Choroid plexus epithelial cell (primary cell): ENCODE data around the gene EIF3F.

ENCODE experiments used
- DNase-seq: peaks from one replicate; pipeline ENCODE4 v3.0.0-alpha.2; 2010; ENCODE audit warnings: low read depth
- H3K4me3 ChIP-seq: 2 replicates; pipeline ENCODE4 v1.5.1; 2011; ENCODE audit warnings: low read depth, mild to moderate bottlenecking, control low read depth, low read length, moderate library complexity
- CTCF ChIP-seq: conservative IDR thresholded peaks from 2 replicates; pipeline ENCODE4 v1.5.1; 2011; ENCODE audit warnings: low read depth, mild to moderate bottlenecking, control low read depth, inconsistent platforms, low read length, moderate library complexity

EIF3F gene

DNA sequence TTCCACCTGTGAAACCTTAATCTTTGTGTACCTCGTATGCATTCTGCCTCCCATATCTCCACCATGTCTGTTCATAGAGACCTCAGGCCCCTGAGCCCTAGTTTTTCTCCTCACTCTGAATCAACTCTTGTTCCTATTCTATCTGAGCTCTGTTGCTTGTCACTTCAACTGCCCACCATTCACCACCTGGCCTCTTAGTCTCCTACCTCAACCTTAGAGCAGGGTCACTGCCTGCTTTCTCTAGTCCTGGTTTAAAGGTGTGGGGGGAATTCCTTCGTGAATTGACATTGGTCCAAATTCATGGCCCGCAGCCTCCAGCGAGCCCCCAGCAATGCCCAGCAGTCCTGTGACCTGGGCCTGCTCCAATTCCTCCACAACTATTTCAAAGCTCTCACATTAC, 54.4 kb downstream of the EIF3F start:
- TF ChIP-seq CTCF, result no peak
- H3K4me3 ChIP-seq, result no peak overlapping the region
- DNase-seq, result no peak

- no peak for DNase-seq
- no peak overlapping the region for H3K4me3 ChIP-seq
- no peak for TF ChIP-seq CTCF
Measured at GRCh38 chr11:8043756-8044155, 56.6 kb downstream of the EIF3F start.

DNA sequence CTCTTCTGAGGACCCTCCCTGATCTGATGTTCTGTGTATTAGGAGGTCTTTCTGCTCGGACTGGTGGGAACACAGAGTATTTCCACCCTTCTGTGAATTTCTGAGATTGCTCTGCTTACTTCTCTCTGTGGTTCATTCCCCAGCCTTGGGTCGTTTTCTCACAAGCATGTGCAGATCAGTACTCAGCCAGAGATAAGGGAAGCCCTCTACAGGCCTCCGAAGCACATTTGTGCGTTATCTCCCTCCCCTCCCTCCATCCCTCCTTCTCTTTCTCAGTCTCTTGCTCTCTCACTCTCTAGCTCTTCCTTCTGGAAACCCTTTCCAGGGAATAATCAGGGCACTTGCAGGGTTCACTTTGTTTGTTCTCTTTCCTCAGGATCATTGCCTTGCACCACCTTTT, 58.7 kb downstream of the EIF3F start:
- no peak overlapping the region for H3K4me3 ChIP-seq
- no peak for TF ChIP-seq CTCF
- DNase-seq, result no peak

GRCh38 chr11:8047382-8047781, 60.2 kb downstream of the EIF3F start:
- no peak overlapping the region for H3K4me3 ChIP-seq
- no peak for DNase-seq
- TF ChIP-seq CTCF, result no peak

DNA sequence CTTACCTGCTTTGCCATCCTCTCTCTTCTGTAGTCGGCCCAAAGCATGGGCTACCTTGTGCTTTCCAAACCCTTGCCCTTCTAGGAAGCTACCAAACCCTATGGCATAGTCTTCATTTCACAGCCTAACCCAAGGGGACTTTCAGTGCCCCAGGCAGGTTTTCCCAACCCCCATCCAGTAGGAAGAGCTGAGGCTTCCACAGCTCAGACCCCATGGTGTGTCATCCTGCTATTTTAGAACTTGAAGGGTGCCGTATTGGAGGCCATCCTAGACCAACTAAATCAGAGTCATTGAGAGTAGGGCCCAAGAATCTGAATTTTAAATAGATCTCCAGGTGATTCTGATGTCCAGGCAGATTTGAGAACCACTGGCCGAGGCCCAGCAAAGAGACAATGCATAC, 61.9 kb downstream of the EIF3F start:
- no peak for DNase-seq
- no peak for TF ChIP-seq CTCF
- H3K4me3 ChIP-seq, result no peak overlapping the region
